Activated naive CD8-positive, alpha-beta T cell treated with anti-CD3 and anti-CD28 coated beads, Interleukin-2, amount 10 ng/mL, durations not matched to agents 7 days and 5 days (primary cell): ENCODE data around the gene RIPK1. TPM values are rescaled to one million over a fixed set of nuclear protein-coding genes. Genes with fewer than 3 reads are reported as not detected.
"Not testable (repeated sequence)": the region's sequence is repeated elsewhere in the genome, so short reads cannot be mapped to it uniquely, and the experiment has no call there.

Source experiments
- ATAC-seq: fragments of 150-1000 bp; cut with Tn5 transposase; one replicate; pipeline ENCODE4 v1.10.0; 2021; ENCODE audit warnings: low read depth, moderate library complexity
- POLR2A ChIA-PET: fragments of 350-600 bp; sonication (Branson Sonifier 250); formaldehyde crosslinking; loops from one replicate; lab custom pipeline; 2021; ENCODE audit warnings: antibody characterized with exemption; lab: Charles Lee
- DNase-seq: peaks from one replicate; pipeline ENCODE4 v3.0.0; 2021
- H3K27ac Mint-ChIP-seq: one replicate; pipeline ENCODE4 v1.8.0; 2022; ENCODE audit warnings: mild to moderate bottlenecking, mixed read lengths
- H3K27me3 Mint-ChIP-seq: one replicate; pipeline ENCODE4 v1.8.0; 2022; ENCODE audit warnings: mild to moderate bottlenecking, moderate library complexity, mixed read lengths
- H3K36me3 Mint-ChIP-seq: one replicate; pipeline ENCODE4 v1.8.0; 2021; ENCODE audit warnings: mild to moderate bottlenecking, mixed read lengths
- H3K4me1 Mint-ChIP-seq: one replicate; pipeline ENCODE4 v1.8.0; 2021; ENCODE audit warnings: mixed read lengths
- H3K4me3 Mint-ChIP-seq: one replicate; pipeline ENCODE4 v1.8.0; 2022; ENCODE audit warnings: mild to moderate bottlenecking, moderate library complexity, mixed read lengths
- H3K9me3 Mint-ChIP-seq: one replicate; pipeline ENCODE4 v1.8.0; 2021; ENCODE audit warnings: mixed read lengths
- total RNA-seq, 2 experiments: library from RNA; stranded (reverse); gene quantifications; one replicate each; pipeline ENCODE4 v1.2.3, GENCODE V29; 2021

The RIPK1 gene
- total RNA-seq, 2 experiments from 2014 or later: 31.9 to 32.6 TPM

DNA sequence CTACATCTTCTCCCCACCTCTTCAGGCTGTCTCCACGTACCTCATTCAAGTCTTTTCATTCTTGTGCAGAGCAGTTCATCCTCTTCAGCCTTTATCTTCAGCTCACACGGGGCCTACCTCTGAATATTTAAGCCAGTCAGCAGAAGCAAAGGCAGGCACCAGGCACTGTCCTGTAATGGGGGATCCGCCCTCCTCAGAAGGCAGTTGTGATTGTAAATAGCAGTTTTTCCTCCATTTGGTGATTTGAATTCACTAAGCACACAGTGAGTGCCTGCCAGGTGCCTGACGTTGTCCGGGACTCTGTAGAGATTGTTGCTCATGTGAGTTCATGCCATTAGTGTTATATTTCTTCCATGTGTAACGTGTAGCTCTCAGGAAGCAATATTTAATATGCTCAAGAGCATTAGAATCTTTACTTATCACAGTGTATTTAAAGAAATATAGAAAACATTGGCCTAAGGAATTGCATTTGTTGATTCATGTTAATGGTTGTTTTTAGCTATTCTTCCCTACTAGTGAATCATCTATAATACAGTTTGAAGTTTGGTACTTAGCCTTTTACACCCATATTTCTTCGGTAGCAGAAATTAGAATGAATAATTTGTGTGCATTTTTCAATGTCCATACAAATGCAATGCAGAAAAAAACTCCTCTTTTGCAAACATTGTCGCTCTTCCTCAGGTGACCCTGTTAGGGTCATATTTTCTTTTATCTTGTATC, 68.2 kb downstream of the RIPK1 start:
- Mint-ChIP-seq H3K27me3 (no peaks in the 10 kb centered on the region), H3K27ac (no peak overlapping the region), H3K4me1 (peaks cover 9% of the 10 kb centered on the region), H3K9me3 (no peaks in the 10 kb centered on the region), H3K36me3 (peaks cover 1% of the 10 kb centered on the region), H3K4me3 (no peak overlapping the region)
- DNase-seq: no peak
- no peak for ATAC-seq
- POLR2A ChIA-PET: no interaction called here

DNA sequence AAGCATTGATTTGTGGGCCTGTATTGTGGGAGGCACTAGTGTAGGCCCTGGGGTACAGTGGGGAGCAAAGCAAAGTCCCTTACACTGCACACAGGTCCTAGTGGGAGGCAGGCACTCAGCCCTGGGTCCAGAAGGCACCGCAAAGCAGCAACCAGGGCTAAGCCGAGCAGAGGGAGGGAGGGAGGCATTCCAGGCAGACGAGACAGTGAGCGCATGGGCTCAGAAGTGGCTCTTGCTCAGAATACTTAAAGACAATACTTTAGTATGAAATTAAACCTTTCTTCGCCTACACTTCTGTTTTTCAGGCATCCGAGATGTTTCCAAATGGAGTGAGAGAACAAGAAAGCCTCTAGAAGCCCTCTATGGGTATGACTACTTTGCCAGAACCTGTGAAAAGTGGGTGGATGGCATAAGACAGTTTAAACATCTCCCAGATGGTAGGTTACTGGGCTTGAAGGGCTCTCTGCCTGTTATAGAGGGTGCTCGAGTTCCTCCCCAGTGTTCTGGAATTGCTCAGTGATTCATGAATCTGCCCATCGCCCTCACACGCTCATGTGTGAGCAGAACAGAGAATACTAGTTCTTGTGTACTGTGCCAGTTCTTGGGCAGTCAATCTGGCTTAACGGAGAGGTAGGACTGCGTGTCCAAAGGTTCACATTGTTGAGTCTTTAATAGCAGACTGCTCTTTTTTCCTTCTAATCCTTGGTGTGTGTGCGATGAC, 68.9 kb downstream of the RIPK1 start:
- no peak for ATAC-seq
- POLR2A ChIA-PET: no interaction called here
- no peak overlapping the region for H3K27ac Mint-ChIP-seq
- no peak overlapping the region for H3K4me3 Mint-ChIP-seq
- no peaks in the 10 kb centered on the region for H3K9me3 Mint-ChIP-seq
- H3K4me1 Mint-ChIP-seq: peaks cover 9% of the 10 kb centered on the region
- H3K36me3 Mint-ChIP-seq: peaks cover 1% of the 10 kb centered on the region
- no peak for DNase-seq
- no peaks in the 10 kb centered on the region for H3K27me3 Mint-ChIP-seq

- POLR2A ChIA-PET, H3K27ac Mint-ChIP-seq, DNase-seq, H3K9me3 Mint-ChIP-seq, H3K4me3 Mint-ChIP-seq, H3K36me3 Mint-ChIP-seq, H3K4me1 Mint-ChIP-seq, H3K27me3 Mint-ChIP-seq, ATAC-seq: not testable (repeated sequence)
Observed at GRCh38 chr6:3137873-3138272, 69.6 kb downstream of the RIPK1 start.

GRCh38 chr6:3138341-3138740, 70.0 kb downstream of the RIPK1 start:
- POLR2A ChIA-PET: no interaction called here
- H3K27ac Mint-ChIP-seq: no peak overlapping the region
- DNase-seq: no peak
- H3K36me3 Mint-ChIP-seq: peaks cover 1% of the 10 kb centered on the region
- H3K9me3 Mint-ChIP-seq: no peaks in the 10 kb centered on the region
- no peaks in the 10 kb centered on the region for H3K27me3 Mint-ChIP-seq
- no peak overlapping the region for H3K4me3 Mint-ChIP-seq
- H3K4me1 Mint-ChIP-seq: peaks cover 9% of the 10 kb centered on the region
- no peak for ATAC-seq

GRCh38 chr6:3139090-3139903, 71.0 kb downstream of the RIPK1 start:
- Mint-ChIP-seq H3K36me3 (peaks cover 1% of the 10 kb centered on the region), H3K4me1 (peaks cover 9% of the 10 kb centered on the region), H3K27ac (no peak overlapping the region), H3K9me3 (no peaks in the 10 kb centered on the region), H3K27me3 (no peaks in the 10 kb centered on the region), H3K4me3 (no peak overlapping the region)
- ATAC-seq: no peak
- POLR2A ChIA-PET: no interaction called here
- no peak for DNase-seq

GRCh38 chr6:3140201-3140600, 71.9 kb downstream of the RIPK1 start:
- Mint-ChIP-seq H3K4me3 (no peak overlapping the region), H3K27me3 (no peaks in the 10 kb centered on the region), H3K27ac (no peak overlapping the region), H3K4me1 (peaks cover 15% of the 10 kb centered on the region), H3K9me3 (no peaks in the 10 kb centered on the region), H3K36me3 (peaks cover 7% of the 10 kb centered on the region)
- no peak for ATAC-seq
- POLR2A ChIA-PET: no interaction called here
- no peak for DNase-seq

DNA sequence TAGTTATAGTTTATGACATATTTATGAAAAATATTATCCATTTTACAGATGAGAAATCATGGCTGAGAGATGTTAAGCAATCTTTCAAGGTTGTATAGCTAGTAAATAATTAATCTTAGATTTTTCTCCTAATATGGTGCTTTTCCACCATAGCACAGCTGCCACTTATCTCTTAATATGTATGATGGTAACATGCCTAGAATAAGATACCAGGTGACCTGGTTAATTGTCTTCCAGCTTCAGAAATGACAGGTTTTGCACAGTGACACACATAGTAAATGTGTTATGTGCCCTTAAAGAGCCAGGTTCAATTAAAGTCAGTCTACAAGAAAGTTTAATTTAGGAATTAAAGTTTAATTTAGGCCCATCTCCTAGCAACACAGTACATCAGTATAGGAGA, 74.2 kb downstream of the RIPK1 start:
- no peaks in the 10 kb centered on the region for H3K27me3 Mint-ChIP-seq
- POLR2A ChIA-PET: no interaction called here
- H3K4me3 Mint-ChIP-seq: no peak overlapping the region
- ATAC-seq (no peak), DNase-seq (no peak)
- peaks cover 17% of the 10 kb centered on the region for H3K4me1 Mint-ChIP-seq
- H3K9me3 Mint-ChIP-seq: no peaks in the 10 kb centered on the region
- peaks cover 9% of the 10 kb centered on the region for H3K36me3 Mint-ChIP-seq
- no peak overlapping the region for H3K27ac Mint-ChIP-seq

DNA sequence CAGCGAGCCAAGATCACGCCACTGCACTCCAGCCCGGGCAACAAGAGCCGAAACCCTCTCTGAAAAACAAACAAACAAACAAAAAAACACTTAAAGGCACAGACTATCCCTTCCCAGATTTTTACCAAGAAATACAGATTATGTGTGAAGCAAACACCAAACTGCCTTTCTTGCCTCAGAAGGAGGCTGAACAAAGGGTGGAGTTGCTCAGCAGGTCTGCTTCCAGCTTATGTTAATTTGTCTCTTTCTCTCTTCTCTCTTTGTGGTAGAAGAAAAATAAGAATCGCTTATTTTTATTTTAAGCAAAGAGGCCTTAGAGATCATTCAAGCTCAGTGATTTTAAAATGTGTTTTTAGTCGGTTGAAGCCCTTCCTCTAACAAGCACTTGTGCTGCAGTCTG, 74.9 kb downstream of the RIPK1 start:
- H3K27me3 Mint-ChIP-seq: no peaks in the 10 kb centered on the region

DNA sequence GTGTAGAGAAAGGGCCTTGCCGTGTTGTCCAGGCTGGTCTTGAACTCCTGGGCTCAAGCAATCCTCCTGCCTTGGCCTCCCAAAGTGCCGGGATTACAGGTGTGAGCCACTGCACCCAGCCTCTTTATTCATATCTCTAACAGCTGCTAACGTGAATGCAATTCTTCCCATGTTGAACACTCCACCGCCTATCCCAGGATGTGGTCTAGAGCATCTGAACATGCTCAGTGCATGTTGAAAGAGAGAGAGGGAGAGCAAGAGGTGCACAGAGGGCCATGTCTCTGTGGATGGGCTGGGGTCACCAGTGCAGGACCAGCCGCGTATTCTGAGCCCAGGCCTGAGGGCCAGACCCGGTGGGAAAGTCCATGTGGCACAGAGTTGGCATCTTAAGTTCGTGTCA, 76.3 kb downstream of the RIPK1 start:
- POLR2A ChIA-PET: no interaction called here

More for the DNA sequence above, 74.9 kb downstream of the RIPK1 start:
- Mint-ChIP-seq H3K9me3 (no peaks in the 10 kb centered on the region), H3K4me1 (peaks cover 17% of the 10 kb centered on the region), H3K4me3 (no peak overlapping the region), H3K27ac (no peak overlapping the region), H3K36me3 (peaks cover 9% of the 10 kb centered on the region)
- no peak for ATAC-seq
- DNase-seq: no peak
- POLR2A ChIA-PET: no interaction called here

GRCh38 chr6:3147914-3148757, 79.8 kb downstream of the RIPK1 start:
- POLR2A ChIA-PET: no interaction called here
- Mint-ChIP-seq H3K4me1 (peaks cover 8% of the 10 kb centered on the region), H3K27ac (no peak overlapping the region), H3K36me3 (peaks cover 8% of the 10 kb centered on the region), H3K27me3 (no peaks in the 10 kb centered on the region), H3K9me3 (no peaks in the 10 kb centered on the region), H3K4me3 (no peak overlapping the region)
- ATAC-seq (no peak), DNase-seq (no peak)

More for the DNA sequence above, 76.3 kb downstream of the RIPK1 start:
- Mint-ChIP-seq H3K36me3 (peaks cover 9% of the 10 kb centered on the region), H3K4me3 (no peak overlapping the region), H3K9me3 (no peaks in the 10 kb centered on the region), H3K27ac (peak overlapping the region; percentile 17), H3K27me3 (no peaks in the 10 kb centered on the region), H3K4me1 (peaks cover 10% of the 10 kb centered on the region)
- DNase-seq: no peak
- ATAC-seq: no peak

GRCh38 chr6:3151691-3152090, 83.4 kb downstream of the RIPK1 start:
- H3K4me3 Mint-ChIP-seq: no peak overlapping the region
- ATAC-seq (no peak), DNase-seq (no peak)
- peaks cover under 1% of the 10 kb centered on the region for H3K36me3 Mint-ChIP-seq
- H3K27ac Mint-ChIP-seq: no peak overlapping the region
- POLR2A ChIA-PET: no interaction called here
- no peaks in the 10 kb centered on the region for H3K9me3 Mint-ChIP-seq
- H3K4me1 Mint-ChIP-seq: peaks cover 3% of the 10 kb centered on the region
- H3K27me3 Mint-ChIP-seq: peaks cover 13% of the 10 kb centered on the region

DNA sequence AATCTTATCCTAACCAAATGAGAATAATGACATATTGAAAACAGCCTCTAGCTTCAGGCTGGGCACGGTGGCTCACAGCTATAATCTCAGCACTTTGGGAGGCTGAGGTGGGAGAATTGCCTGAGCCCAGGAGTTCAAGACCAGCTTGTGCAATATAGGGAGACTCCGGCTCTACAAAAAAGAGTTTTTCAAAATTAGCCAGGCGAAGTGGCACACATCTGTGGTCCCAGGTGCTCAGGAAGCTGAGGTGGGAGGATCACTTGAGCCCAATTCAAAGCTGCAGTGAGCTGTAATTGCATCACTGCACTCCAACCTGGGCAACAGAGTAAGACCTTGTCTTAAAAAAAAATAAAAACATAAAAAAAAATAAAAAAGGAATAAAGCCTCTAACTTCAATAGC, 84.4 kb downstream of the RIPK1 start:
- POLR2A ChIA-PET: no interaction called here
- H3K4me3 Mint-ChIP-seq: no peak overlapping the region
- DNase-seq (no peak), ATAC-seq (no peak)
- H3K9me3 Mint-ChIP-seq: no peaks in the 10 kb centered on the region
- H3K27me3 Mint-ChIP-seq: peaks cover 16% of the 10 kb centered on the region
- H3K36me3 Mint-ChIP-seq: no peaks in the 10 kb centered on the region
- H3K4me1 Mint-ChIP-seq: peaks cover 6% of the 10 kb centered on the region
- no peak overlapping the region for H3K27ac Mint-ChIP-seq

GRCh38 chr6:3155416-3155815, 87.1 kb downstream of the RIPK1 start:
- H3K4me3 Mint-ChIP-seq, DNase-seq, H3K36me3 Mint-ChIP-seq, H3K27ac Mint-ChIP-seq, H3K9me3 Mint-ChIP-seq, POLR2A ChIA-PET, ATAC-seq: not testable (repeated sequence)
- H3K4me1 Mint-ChIP-seq: peaks cover 15% of the 10 kb centered on the region
- H3K27me3 Mint-ChIP-seq: peaks cover 34% of the 10 kb centered on the region
